CD4-positive, alpha-beta T cell treated with Interleukin-12 subunit alpha and Interleukin-12 subunit beta, for 1 hour (primary cell): ENCODE measurements around the gene FCSK.

Experiments used
- DNase-seq: peaks from one replicate; pipeline ENCODE4 v3.0.0-alpha.2; 2020

Gene FCSK

GRCh38 chr16:70481929-70482536 lies 27.6 kb downstream of the FCSK start:
- DNase-seq: no peak

GRCh38 chr16:70482624-70483023 lies 28.2 kb downstream of the FCSK start:
- DNase-seq: no peak

GRCh38 chr16:70483426-70483825 lies 29.0 kb downstream of the FCSK start:
- no peak for DNase-seq

- DNase-seq: no peak
Observed at GRCh38 chr16:70484867-70485266, 30.5 kb downstream of the FCSK start.

GRCh38 chr16:70490261-70490660 lies 35.9 kb downstream of the FCSK start:
- no peak for DNase-seq

GRCh38 chr16:70493802-70494201 lies 39.4 kb downstream of the FCSK start:
- no peak for DNase-seq

- no peak for DNase-seq
Observed at GRCh38 chr16:70494202-70494770, 39.9 kb downstream of the FCSK start.

- DNase-seq: no peak
Observed at GRCh38 chr16:70494777-70495176, 40.4 kb downstream of the FCSK start.

GRCh38 chr16:70495425-70496182 lies 41.2 kb downstream of the FCSK start:
- DNase-seq: no peak

GRCh38 chr16:70496513-70496912 lies 42.1 kb downstream of the FCSK start:
- no peak for DNase-seq

GRCh38 chr16:70508752-70509151 lies 54.4 kb downstream of the FCSK start:
- DNase-seq: peak; percentile 49

GRCh38 chr16:70510216-70510615 lies 55.8 kb downstream of the FCSK start:
- DNase-seq: no peak

- no peak for DNase-seq
Observed at GRCh38 chr16:70511833-70512232, 57.4 kb downstream of the FCSK start.

- DNase-seq: no peak
Observed at GRCh38 chr16:70512456-70512855, 58.1 kb downstream of the FCSK start.

- DNase-seq: peak; percentile 59
Observed at GRCh38 chr16:70520612-70521297, 66.4 kb downstream of the FCSK start.

- DNase-seq: peak; percentile 25
Observed at GRCh38 chr16:70522216-70523075, 68.1 kb downstream of the FCSK start.

GRCh38 chr16:70523076-70523742 lies 68.8 kb downstream of the FCSK start, which contains the start of gene COG4:
Gene COG4, minus strand, starts transcription at chr16:70523554. Its CDS starts 11 bp downstream, at chr16:70523543.
- DNase-seq: peak; percentile 93

GRCh38 chr16:70523743-70524398 lies 69.5 kb downstream of the FCSK start, which contains the start of gene SF3B3:
Gene SF3B3, plus strand, starts transcription at chr16:70523816. Its CDS starts 2,841 bp downstream, at chr16:70526657.
- DNase-seq: no peak

- peak; percentile 53 for DNase-seq
Observed at GRCh38 chr16:70524399-70524825, 70.0 kb downstream of the FCSK start.

- DNase-seq: no peak
Observed at GRCh38 chr16:70526403-70526802, 72.0 kb downstream of the FCSK start.

GRCh38 chr16:70527315-70527996 lies 73.1 kb downstream of the FCSK start:
- no peak for DNase-seq
